Endothelial cell (in vitro differentiated cells): ENCODE measurements around the gene TIMELESS. TPM values are rescaled to one million over a fixed set of nuclear protein-coding genes. Genes with fewer than 3 reads are reported as not detected.
"Not testable (repeated sequence)": the region's sequence is repeated elsewhere in the genome, so short reads cannot be mapped to it uniquely, and the experiment has no call there.

Experiments used
- DNase-seq: peaks from one replicate; pipeline ENCODE4 v3.0.0; 2021; ENCODE audit warnings: low spot score
- H3K27ac Mint-ChIP-seq: one replicate; pipeline ENCODE4 v1.8.0; 2021; ENCODE audit warnings: mixed read lengths, inconsistent platforms; ENCODE audit not compliant: unreplicated experiment
- H3K27me3 Mint-ChIP-seq: one replicate; pipeline ENCODE4 v1.8.0; 2021; ENCODE audit warnings: mild to moderate bottlenecking, moderate library complexity, mixed read lengths, inconsistent platforms; ENCODE audit not compliant: unreplicated experiment
- H3K36me3 Mint-ChIP-seq: one replicate; pipeline ENCODE4 v1.8.0; 2021; ENCODE audit warnings: mild to moderate bottlenecking, low read depth, mixed read lengths, inconsistent platforms; ENCODE audit not compliant: unreplicated experiment
- H3K4me1 Mint-ChIP-seq: one replicate; pipeline ENCODE4 v1.8.0; 2021; ENCODE audit warnings: mild to moderate bottlenecking, mixed read lengths, inconsistent platforms; ENCODE audit not compliant: unreplicated experiment
- H3K4me3 Mint-ChIP-seq: one replicate; pipeline ENCODE4 v1.8.0; 2021; ENCODE audit warnings: mild to moderate bottlenecking, mixed read lengths, inconsistent platforms; ENCODE audit not compliant: unreplicated experiment
- H3K9me3 Mint-ChIP-seq: one replicate; pipeline ENCODE4 v1.8.0; 2021; ENCODE audit warnings: mixed read lengths, inconsistent platforms; ENCODE audit not compliant: unreplicated experiment
- CTCF ChIP-seq: fragments of 200-600 bp; sonication (generic); IDR thresholded peaks from one replicate; pipeline ENCODE4 v1.5.0; 2021; ENCODE audit warnings: antibody characterized with exemption; ENCODE audit not compliant: unreplicated experiment
- total RNA-seq: library from RNA; stranded (reverse); fragmentation: NEBNext Ultra II Directional; extraction: Animal tissue kit (Norgen Biotek cat#: 25700); gene quantifications from one replicate; pipeline ENCODE4 v1.2.1, GENCODE V29; 2021; ENCODE audit not compliant: unreplicated experiment

TIMELESS gene
- total RNA-seq, 1 donor from 2014 or later, result 34.2 TPM

- Mint-ChIP-seq H3K36me3 (peaks cover 11% of the 10 kb centered on the region), H3K27ac (no peak overlapping the region), H3K4me1 (no peaks in the 10 kb centered on the region), H3K4me3 (no peak overlapping the region), H3K9me3 (no peaks in the 10 kb centered on the region), H3K27me3 (no peaks in the 10 kb centered on the region)
- no peak for TF ChIP-seq CTCF
- no peak for DNase-seq
These were observed 37.2 kb downstream of the TIMELESS start for GRCh38 chr12:56411781-56412639.

- no peaks in the 10 kb centered on the region for H3K27me3 Mint-ChIP-seq
- no peak overlapping the region for H3K27ac Mint-ChIP-seq
These were observed 38.5 kb downstream of the TIMELESS start for GRCh38 chr12:56410768-56411167.

GRCh38 chr12:56408799-56409417 is 40.3 kb downstream of the TIMELESS start:
- H3K4me3 Mint-ChIP-seq, result no peak overlapping the region
- H3K9me3 Mint-ChIP-seq, result no peaks in the 10 kb centered on the region
- TF ChIP-seq CTCF, result no peak
- H3K4me1 Mint-ChIP-seq, result no peaks in the 10 kb centered on the region
- no peak for DNase-seq
- H3K27ac Mint-ChIP-seq, result no peak overlapping the region
- no peaks in the 10 kb centered on the region for H3K27me3 Mint-ChIP-seq
- no peaks in the 10 kb centered on the region for H3K36me3 Mint-ChIP-seq

More at GRCh38 chr12:56410768-56411167, 38.5 kb downstream of the TIMELESS start:
- no peak for TF ChIP-seq CTCF
- H3K36me3 Mint-ChIP-seq, result peaks cover 5% of the 10 kb centered on the region
- H3K4me3 Mint-ChIP-seq, result no peak overlapping the region
- no peaks in the 10 kb centered on the region for H3K9me3 Mint-ChIP-seq
- no peak for DNase-seq
- no peaks in the 10 kb centered on the region for H3K4me1 Mint-ChIP-seq

- H3K4me1 Mint-ChIP-seq, DNase-seq, H3K27me3 Mint-ChIP-seq, H3K27ac Mint-ChIP-seq, H3K4me3 Mint-ChIP-seq, H3K36me3 Mint-ChIP-seq, H3K9me3 Mint-ChIP-seq: not testable (repeated sequence)
These were observed 45.0 kb downstream of the TIMELESS start for GRCh38 chr12:56404227-56404626.

- not testable (repeated sequence) for H3K36me3 Mint-ChIP-seq, H3K27me3 Mint-ChIP-seq, H3K27ac Mint-ChIP-seq, DNase-seq, H3K4me1 Mint-ChIP-seq, H3K4me3 Mint-ChIP-seq, H3K9me3 Mint-ChIP-seq
These were observed 47.6 kb downstream of the TIMELESS start for GRCh38 chr12:56401612-56402011.

- not testable (repeated sequence) for H3K9me3 Mint-ChIP-seq, DNase-seq, H3K27me3 Mint-ChIP-seq, H3K27ac Mint-ChIP-seq, H3K4me1 Mint-ChIP-seq, H3K36me3 Mint-ChIP-seq, H3K4me3 Mint-ChIP-seq
These were observed 48.1 kb downstream of the TIMELESS start for GRCh38 chr12:56401125-56401524.

GRCh38 chr12:56399466-56399865 is 49.8 kb downstream of the TIMELESS start:
- not testable (repeated sequence) for H3K27me3 Mint-ChIP-seq, H3K9me3 Mint-ChIP-seq, H3K36me3 Mint-ChIP-seq, H3K4me1 Mint-ChIP-seq, DNase-seq, H3K27ac Mint-ChIP-seq, H3K4me3 Mint-ChIP-seq
